ENCODE data around the gene CAMTA1. TPM values are rescaled to one million over a fixed set of nuclear protein-coding genes. Genes with fewer than 3 reads are reported as not detected.
A peak's percentile ranks its signal among the peaks of the same experiment; 100 is the strongest.

Gene CAMTA1
- polyA plus RNA-seq, 1 experiment, result 64.9 TPM

DNA sequence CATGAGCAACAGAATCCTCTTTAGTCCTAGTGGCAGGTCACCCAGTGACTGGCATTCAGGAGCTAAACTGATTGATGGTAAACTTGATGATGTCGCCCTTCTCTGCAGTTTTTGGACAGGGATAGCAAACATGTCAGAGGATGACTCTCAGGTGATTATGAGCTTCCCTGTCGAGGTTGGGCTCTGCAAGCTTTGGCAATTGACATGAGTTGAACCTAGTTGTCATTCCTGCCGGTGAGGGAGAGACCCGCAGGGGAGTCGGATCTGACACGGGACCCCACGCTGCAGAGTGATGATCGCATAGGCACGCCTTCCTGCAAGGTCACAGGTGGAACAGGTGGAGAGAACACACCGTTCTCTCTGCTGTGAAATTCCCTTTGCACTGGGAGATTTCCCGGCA, 547.8 kb downstream of the CAMTA1 start:
- TF ChIP-seq, protein P1, sequence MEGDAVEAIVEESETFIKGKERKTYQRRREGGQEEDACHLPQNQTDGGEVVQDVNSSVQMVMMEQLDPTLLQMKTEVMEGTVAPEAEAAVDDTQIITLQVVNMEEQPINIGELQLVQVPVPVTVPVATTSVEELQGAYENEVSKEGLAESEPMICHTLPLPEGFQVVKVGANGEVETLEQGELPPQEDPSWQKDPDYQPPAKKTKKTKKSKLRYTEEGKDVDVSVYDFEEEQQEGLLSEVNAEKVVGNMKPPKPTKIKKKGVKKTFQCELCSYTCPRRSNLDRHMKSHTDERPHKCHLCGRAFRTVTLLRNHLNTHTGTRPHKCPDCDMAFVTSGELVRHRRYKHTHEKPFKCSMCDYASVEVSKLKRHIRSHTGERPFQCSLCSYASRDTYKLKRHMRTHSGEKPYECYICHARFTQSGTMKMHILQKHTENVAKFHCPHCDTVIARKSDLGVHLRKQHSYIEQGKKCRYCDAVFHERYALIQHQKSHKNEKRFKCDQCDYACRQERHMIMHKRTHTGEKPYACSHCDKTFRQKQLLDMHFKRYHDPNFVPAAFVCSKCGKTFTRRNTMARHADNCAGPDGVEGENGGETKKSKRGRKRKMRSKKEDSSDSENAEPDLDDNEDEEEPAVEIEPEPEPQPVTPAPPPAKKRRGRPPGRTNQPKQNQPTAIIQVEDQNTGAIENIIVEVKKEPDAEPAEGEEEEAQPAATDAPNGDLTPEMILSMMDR (IDR thresholded peaks at IDR 0.05; ENCODE audit: low read depth, low read length), result no peak
- ChIA-PET POLR2A (no interaction called here), CTCF (no interaction called here)
- Histone ChIP-seq H3K27ac (ENCODE audit: low read depth, low read length) (no peak overlapping the region), H3K4me3 (ENCODE audit: low read depth, low read length) (no peak overlapping the region), H3K27me3 (ENCODE audit: control insufficient read depth, insufficient read depth, low read length) (no peaks in the 10 kb centered on the region), H3K9me3 (ENCODE audit: control insufficient read depth, insufficient read depth, low read length) (peaks cover 3% of the 10 kb centered on the region; the same call in 1 of the 2 replicates)
- DNase-seq (ENCODE audit: low read depth, low spot score), result no peak

DNA sequence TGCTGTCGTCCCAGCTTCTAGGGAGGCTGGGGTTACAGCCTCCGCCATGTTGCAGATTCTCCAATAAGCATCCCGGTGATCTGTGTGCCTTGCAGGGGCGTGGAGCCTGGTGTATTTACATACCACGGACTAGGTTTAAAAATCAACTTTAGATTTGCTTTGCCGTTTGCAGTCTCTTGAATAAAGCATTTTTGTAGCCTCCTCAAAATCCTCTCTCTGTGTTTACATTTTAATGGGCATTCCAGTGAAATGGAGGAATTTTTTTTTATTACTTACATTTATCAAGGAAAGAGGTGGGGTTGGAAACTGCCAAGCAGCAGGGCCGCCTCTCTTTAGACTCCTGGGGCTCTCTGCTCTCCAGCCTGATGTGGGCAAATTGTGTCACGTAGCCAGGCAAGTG, 548.4 kb downstream of the CAMTA1 start:
- Histone ChIP-seq H3K4me3 (ENCODE audit: low read depth, low read length) (no peak overlapping the region), H3K27ac (ENCODE audit: low read depth, low read length) (no peak overlapping the region)

DNA sequence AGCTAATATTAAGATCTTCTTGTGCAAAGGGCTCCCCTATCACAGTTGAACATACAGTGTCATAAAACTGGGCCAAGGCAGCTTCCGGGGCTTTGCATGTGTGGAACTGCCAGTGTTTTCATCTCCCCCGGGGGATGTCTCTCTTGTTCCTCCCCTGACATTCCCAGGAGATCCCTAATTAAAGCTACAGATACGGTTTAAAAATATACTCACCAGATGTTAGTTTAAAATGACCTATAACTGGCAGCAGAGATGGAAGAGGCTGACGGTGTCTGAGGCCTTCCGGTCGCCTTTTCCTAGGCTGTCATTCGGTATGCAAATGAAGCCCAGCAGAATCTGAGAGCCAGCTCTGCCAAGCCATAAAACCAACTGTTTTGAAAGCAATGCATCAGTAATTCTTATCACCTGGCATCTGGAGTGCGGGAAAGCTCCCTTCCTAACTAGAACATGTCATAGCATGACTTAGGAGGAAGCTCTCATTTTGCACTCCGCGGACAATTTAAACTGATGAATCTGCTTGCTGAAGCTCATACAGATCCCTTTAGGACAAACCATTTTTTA, 549.3 kb downstream of the CAMTA1 start:
- no peak for DNase-seq (ENCODE audit: low read depth, low spot score)
- no peak overlapping the region for H3K4me3 ChIP-seq (ENCODE audit: low read depth, low read length)
- H3K27me3 ChIP-seq (ENCODE audit: control insufficient read depth, insufficient read depth, low read length), result no peaks in the 10 kb centered on the region
- POLR2A ChIA-PET, result interaction anchor here (0.6 kb wide), 1 partner anchor 42 kb away, joined by 3 read pairs; no protein-coding TSS in a partner anchor
- TF ChIP-seq, protein P1 (IDR thresholded peaks at IDR 0.05; ENCODE audit: low read depth, low read length), result 0 out of 2 replicates have a peak, but pooled peaks have one; percentile 2
- CTCF ChIA-PET, result interaction anchor here (1.2 kb wide), 1 partner anchor 55 kb away, joined by 5 read pairs; no protein-coding TSS in a partner anchor
- peaks cover 4% of the 10 kb centered on the region; the same call in 1 of the 2 replicates for H3K9me3 ChIP-seq (ENCODE audit: control insufficient read depth, insufficient read depth, low read length)
- no peak overlapping the region for H3K27ac ChIP-seq (ENCODE audit: low read depth, low read length)

More for the DNA sequence above, 548.4 kb downstream of the CAMTA1 start:
- DNase-seq (ENCODE audit: low read depth, low spot score), result no peak
- TF ChIP-seq, protein P1 (IDR thresholded peaks at IDR 0.05; ENCODE audit: low read depth, low read length), result no peak
- POLR2A ChIA-PET, result no interaction called here
- peaks cover 4% of the 10 kb centered on the region; the same call in 1 of the 2 replicates for H3K9me3 ChIP-seq (ENCODE audit: control insufficient read depth, insufficient read depth, low read length)
- H3K27me3 ChIP-seq (ENCODE audit: control insufficient read depth, insufficient read depth, low read length), result no peaks in the 10 kb centered on the region
- CTCF ChIA-PET, result no interaction called here

- no peaks in the 10 kb centered on the region for H3K27me3 ChIP-seq (ENCODE audit: control insufficient read depth, insufficient read depth, low read length)
- H3K4me3 ChIP-seq (ENCODE audit: low read depth, low read length), result no peak overlapping the region
- DNase-seq (ENCODE audit: low read depth, low spot score), result no peak
- H3K27ac ChIP-seq (ENCODE audit: low read depth, low read length), result no peak overlapping the region
- TF ChIP-seq, protein P1 (IDR thresholded peaks at IDR 0.05; ENCODE audit: low read depth, low read length), result no peak
- POLR2A ChIA-PET, result interaction anchor here (0.5 to 0.6 kb wide), 3 partner anchors 35 to 195 kb away, joined by 4 to 5 read pairs (median 5); no protein-coding TSS in a partner anchor
- CTCF ChIA-PET, result interaction anchor here (1.2 kb wide), 1 partner anchor 54 kb away, joined by 5 read pairs; no protein-coding TSS in a partner anchor
- H3K9me3 ChIP-seq (ENCODE audit: control insufficient read depth, insufficient read depth, low read length), result peaks cover 4% of the 10 kb centered on the region; the same call in 1 of the 2 replicates
Measured at GRCh38 chr1:7335224-7335879, 550.1 kb downstream of the CAMTA1 start.

DNA sequence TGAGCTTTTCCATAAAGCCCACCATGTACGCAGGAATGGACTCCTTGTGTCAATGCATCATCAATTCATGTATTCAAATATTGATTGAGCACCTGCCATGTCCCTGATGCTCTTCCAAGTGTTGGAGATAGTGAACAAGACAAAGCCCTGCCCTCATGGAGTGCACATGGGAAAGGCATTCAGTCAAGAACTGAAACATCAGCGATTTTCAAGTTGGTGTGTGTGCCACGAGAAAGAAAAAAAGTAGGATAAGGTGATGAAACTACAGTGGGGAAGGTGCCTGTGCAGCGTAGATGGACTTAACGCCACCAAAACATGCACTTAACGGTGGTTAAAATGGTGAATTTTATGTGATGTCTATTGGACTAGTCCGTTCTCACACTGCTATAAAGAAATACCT, 553.2 kb downstream of the CAMTA1 start:
- Histone ChIP-seq H3K4me3 (ENCODE audit: low read depth, low read length) (no peak overlapping the region), H3K27ac (ENCODE audit: low read depth, low read length) (no peak overlapping the region), H3K27me3 (ENCODE audit: control insufficient read depth, insufficient read depth, low read length) (peaks cover 3% of the 10 kb centered on the region), H3K9me3 (ENCODE audit: control insufficient read depth, insufficient read depth, low read length) (peaks cover 4% of the 10 kb centered on the region; the same call in 1 of the 2 replicates)
- DNase-seq (ENCODE audit: low read depth, low spot score), result no peak
- TF ChIP-seq, protein P1 (IDR thresholded peaks at IDR 0.05; ENCODE audit: low read depth, low read length), result no peak
- ChIA-PET CTCF (no interaction called here), POLR2A (no interaction called here)
